Activated T-cell treated with anti-CD3 and anti-CD28 coated beads for 24 hours (primary cell): Measurements from ENCODE around the gene MAGEA3.
"Not testable (repeated sequence)": the region's sequence is repeated elsewhere in the genome, so short reads cannot be mapped to it uniquely, and the experiment has no call there.

Experiments
- DNase-seq: peaks from one replicate; pipeline ENCODE4 v3.0.0-alpha.2; 2020; ENCODE audit warnings: low read depth

MAGEA3 gene, protein sequence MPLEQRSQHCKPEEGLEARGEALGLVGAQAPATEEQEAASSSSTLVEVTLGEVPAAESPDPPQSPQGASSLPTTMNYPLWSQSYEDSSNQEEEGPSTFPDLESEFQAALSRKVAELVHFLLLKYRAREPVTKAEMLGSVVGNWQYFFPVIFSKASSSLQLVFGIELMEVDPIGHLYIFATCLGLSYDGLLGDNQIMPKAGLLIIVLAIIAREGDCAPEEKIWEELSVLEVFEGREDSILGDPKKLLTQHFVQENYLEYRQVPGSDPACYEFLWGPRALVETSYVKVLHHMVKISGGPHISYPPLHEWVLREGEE

DNA sequence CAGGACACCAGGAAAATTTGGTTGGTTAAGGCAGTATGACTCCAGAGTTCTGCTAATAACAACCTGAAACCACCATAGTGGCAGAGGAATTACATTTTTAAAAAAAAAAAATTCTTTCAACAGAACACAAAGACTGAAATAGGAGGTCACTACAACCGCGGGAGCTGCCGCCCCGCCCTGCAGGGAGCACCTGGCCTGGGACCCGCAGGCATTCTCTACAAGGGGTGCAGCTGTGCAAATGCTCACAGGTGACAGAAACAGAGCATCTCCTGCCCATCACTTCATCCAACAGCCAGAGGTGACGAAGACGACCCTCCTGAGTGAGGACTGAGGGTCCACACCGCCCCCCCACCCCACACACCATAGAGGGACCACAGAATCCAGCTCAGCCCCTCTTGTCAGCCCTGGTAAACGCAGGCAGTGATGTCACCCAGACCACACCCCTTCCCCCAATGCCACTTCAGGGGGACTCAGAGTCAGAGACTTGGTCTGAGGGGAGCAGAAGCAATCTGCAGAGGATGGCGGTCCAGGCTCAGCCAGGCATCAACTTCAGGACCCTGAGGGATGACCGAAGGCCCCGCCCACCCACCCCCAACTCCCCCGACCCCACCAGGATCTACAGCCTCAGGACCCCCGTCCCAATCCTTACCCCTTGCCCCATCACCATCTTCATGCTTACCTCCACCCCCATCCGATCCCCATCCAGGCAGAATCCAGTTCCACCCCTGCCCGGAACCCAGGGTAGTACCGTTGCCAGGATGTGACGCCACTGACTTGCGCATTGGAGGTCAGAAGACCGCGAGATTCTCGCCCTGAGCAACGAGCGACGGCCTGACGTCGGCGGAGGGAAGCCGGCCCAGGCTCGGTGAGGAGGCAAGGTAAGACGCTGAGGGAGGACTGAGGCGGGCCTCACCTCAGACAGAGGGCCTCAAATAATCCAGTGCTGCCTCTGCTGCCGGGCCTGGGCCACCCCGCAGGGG is at the start of gene MAGEA3:
TSS of gene MAGEA3 (plus strand) at position 843 of the 980 bp plus-strand sequence. CDS start 2,039 bp downstream, outside the sequence.
- not testable (repeated sequence) for DNase-seq

DNA sequence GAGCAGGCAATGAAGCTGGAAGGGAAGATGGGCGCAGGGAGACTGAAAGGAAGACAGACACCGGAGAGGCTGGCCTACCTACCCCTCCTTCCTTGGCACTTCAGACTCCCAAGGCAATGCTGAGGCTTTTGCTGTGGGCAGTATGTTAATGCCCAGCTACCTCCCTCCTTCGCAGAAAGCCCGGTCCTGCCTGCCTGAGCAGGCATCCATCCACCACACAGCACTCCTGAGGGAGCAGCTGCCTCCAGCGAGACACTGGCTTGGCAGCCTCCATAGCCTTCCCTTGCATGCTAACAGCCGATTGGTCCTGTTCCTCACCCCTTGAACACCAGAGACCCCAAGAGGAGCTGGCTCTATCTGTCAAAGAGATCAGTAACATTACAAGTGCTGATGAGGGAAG is 46.5 kb upstream of the MAGEA3 start:
- DNase-seq: no peak

DNA sequence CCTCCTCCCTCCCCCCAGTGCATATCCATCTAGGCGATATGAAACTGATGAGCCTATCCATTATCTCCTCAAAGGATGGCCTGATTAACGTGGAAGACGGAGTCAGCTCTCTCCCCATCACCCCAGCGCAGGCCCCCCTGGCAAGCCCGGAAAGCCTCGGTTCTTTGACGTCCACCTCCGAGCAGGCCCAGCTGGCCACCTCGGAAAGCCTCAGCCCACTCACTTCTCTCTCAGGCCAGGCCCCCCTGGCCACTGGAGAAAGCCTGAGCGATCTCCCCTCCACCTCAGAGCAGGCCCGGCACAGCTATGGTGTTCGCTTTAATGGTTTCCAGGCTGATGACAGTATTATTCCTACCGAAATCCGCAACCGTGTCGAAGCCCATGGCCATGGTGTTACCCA is 46.1 kb upstream of the MAGEA3 start:
- DNase-seq: no peak

DNA sequence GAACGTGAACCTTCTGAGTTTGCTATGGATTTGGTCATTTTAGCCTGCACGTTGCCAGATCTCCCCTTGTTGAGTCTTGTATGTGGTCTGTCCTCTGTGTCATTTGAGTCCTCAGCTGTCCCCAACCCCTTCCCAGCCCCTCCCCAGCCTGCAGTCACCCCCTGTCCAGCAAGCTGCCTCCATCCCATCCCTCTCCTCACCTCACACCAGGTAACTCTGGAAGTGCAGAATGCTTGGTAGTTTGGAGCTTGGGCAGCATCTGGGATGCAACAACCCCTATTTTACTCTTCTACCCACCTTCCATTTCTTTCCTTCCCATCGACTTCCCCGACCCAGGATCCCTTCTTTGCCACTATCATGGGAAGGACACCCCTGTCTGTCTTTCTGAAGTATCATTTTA is 42.5 kb upstream of the MAGEA3 start:
- no peak for DNase-seq

DNA sequence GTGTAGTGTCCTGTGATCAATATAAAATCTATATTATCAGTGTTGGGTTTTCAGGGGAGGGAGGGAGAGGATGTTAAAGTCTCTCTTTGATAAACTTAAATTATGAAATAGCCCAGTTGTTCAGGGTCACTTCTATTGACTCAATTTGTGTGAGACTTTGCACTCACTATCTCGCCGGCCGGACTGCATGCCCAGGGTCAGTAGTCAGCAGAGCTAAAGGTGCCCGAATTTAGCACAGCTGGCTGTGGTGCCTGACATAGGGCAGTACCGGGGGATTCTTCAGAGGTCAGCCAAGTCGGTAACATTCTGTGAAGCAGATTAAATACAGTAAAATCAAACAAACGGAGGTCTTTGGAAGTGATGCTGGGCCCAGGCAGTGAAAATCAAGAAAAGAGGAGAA is 41.7 kb upstream of the MAGEA3 start:
- DNase-seq: no peak

DNA sequence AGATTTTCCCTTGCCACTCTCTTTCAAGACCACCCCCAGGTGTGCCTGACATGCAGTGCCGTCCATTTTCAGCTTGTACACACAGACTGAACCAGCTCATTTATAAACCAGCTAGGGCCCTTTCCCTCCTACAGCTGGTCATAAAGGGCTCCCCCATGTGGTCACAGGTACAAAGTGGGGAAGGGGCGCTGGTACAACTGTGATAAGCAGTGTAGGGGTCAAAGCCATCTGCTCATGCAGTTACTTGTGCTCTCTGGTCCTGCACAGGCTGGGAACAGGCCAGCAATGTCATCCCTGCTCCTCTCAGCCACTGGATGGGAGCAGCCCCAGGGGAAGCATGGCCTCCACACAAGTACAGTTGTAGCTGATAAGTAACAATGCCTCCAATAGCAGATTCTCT is 40.3 kb upstream of the MAGEA3 start:
- no peak for DNase-seq

DNA sequence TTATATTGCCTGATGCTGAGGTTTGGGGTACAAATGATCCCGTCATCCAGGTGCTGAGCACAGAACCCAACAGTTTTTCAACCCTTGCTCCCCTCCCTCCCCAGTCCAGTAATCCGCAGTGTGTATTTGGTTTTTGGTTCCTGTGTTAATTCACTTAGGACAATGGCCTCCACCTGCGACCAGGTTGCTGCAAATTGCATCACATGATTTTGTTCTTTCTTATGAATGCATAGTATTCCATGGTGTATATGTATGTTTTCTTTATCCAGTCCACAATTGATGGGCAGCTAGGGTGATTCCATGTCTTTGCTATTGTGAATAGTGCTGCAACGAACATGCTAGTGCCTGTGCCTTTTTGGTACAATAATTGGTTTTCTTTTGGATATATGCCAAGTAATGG is 35.5 kb upstream of the MAGEA3 start:
- DNase-seq: no peak

DNA sequence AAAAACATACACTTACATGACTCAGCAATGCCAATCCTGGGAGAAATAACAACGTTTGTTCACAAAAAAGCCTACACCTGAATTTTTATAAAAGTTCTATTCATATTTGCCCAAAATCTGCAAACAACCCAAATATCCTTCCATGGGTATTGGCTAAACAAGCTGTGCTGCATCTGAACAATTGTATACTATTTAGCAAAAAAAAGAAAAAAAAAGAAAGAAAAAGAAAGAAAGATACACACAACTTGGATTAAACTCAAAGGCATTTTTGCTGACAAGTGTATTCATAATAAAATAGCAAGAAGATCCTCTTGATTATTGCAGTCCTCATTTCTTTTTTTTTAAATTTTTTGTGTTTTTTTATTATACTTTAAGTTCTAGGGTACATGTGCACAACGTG is 24.5 kb upstream of the MAGEA3 start:
- no peak for DNase-seq

DNA sequence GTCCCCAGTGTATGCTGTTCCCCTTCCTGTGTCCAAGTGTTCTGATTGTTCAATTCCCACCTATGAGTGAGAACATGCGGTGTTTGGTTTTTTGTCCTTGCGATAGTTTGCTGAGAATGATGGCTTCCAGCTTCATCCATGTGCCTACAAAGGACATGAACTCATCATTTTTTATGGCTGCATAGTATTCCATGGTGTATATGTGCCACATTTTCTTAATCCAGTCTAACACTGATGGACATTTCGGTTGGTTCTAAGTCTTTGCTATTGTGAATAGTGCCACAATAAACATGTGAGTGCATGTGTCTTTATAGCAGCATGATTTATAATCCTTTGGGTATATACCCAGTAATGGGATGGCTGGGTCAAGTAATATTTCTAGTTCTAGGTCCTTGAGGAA is 23.9 kb upstream of the MAGEA3 start:
- not testable (repeated sequence) for DNase-seq

DNA sequence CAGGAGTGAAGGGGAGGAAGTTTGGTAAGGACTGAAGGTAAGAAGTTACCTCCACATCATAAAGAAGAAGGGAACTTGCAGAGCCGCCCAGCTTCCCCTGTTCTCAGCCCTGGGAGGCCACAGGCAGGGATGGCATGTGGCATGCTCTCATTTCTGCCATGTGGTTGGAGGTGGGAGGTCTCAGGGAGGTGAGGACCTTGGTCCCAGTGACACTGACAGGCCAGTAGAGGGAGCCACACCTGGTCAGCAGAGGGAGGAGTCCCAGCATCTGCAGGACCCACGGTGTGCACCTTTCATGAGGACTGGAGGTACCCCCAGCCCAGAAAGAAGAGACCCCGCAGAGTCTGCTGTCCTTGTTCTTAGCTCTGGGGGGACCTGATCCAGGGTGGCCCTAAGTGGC is 17.6 kb upstream of the MAGEA3 start:
- not testable (repeated sequence) for DNase-seq

DNA sequence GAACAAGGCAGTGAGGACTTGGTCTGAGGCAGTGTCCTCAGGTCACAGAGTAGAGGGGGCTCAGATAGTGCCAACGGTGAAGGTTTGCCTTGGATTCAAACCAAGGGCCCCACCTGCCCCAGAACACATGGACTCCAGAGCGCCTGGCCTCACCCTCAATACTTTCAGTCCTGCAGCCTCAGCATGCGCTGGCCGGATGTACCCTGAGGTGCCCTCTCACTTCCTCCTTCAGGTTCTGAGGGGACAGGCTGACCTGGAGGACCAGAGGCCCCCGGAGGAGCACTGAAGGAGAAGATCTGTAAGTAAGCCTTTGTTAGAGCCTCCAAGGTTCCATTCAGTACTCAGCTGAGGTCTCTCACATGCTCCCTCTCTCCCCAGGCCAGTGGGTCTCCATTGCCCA is 1.8 kb downstream of the MAGEA3 start:
- DNase-seq: not testable (repeated sequence)

DNA sequence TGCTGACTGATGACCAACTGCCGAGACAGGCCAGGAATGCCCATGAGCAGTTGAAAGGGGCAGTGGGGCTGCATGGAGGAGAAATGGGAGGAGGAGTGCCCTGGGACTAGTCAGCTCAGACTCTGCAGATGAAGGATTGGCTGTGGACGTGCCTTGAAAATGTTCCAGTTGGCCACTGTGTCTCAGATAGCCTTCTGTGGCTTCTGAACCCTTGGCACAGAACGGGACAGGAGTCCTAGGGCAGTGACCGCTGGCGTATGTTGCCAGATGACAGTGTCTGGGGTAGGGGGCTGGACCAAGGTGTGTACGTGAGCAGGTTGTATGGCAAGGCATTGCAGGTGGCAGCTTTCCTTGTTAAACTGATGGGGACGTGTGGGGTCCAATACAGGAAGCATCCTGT is 7.9 kb downstream of the MAGEA3 start:
- DNase-seq: not testable (repeated sequence)

DNA sequence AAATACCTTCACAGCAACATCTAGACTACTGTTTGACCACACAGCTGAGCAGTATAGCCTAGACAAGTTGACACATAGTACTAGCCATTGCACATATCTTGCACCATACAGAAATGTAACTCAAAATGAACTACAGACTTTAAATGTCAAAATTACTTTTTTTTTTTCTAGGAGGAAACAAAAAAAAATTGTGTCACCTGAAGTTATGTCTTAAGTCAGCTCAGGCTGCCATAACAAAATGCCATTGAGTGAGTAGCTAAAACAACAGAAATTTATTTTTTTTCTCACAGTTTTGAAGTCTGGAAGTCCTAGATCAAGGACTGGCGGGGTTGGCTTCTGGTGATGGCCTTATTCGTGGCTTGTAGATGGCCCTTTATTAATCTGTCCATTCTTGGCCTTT is 10.6 kb downstream of the MAGEA3 start, which contains the start of gene CSAG2:
TSS of gene CSAG2 (minus strand) at position 101 of the 400 bp plus-strand sequence. CDS start 161 bp downstream, outside the sequence.
- DNase-seq: not testable (repeated sequence)

DNA sequence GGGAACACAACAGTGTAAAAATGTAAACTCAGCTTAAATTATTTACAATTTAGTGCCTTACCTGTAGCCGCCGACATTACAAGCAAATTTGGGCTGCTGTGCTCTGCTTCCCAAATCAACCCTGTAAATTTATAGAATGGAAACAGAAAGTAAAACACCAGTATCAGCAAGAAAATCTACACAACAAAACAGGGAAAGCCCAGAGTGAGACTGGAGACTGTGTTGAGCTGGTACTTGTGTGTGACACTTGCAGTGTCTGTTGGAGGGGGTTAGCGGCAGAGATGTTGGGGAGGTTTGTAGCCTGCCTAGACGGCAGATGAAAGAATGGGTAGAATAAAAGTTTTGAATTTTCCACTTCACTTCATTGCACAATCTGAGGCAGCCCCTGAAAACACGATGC is 14.6 kb downstream of the MAGEA3 start:
- DNase-seq: not testable (repeated sequence)

DNA sequence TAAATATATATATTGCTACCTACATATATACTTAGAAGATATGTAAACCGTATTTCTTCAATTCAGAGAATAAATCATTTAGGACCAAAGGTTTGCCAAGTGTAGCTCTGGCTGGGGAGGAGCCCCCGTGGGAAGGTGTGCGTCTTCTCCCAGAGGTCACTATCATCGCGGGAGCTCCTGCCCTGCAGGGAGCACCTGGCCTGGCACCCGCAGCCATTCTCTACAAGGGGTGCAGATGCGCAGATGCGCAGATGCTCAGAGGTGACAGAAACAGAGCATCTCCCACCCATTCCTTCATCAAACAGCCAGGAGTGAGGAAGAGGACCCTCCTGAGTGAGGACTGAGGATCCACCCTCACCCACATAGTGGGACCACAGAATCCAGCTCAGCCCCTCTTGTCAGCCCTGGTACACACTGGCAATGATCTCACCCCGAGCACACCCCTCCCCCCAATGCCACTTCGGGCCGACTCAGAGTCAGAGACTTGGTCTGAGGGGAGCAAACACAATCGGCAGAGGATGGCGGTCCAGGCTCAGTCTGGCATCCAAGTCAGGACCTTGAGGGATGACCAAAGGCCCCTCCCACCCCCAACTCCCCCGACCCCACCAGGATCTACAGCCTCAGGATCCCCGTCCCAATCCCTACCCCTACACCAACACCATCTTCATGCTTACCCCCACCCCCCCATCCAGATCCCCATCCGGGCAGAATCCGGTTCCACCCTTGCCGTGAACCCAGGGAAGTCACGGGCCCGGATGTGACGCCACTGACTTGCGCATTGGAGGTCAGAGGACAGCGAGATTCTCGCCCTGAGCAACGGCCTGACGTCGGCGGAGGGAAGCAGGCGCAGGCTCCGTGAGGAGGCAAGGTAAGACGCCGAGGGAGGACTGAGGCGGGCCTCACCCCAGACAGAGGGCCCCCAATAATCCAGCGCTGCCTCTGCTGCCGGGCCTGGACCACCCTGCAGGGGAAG is 15.5 kb downstream of the MAGEA3 start, which contains the start of gene MAGEA2B:
TSS of gene MAGEA2B (plus strand) at position 814 of the 973 bp plus-strand sequence. CDS start 2,479 bp downstream, outside the sequence.
- not testable (repeated sequence) for DNase-seq

DNA sequence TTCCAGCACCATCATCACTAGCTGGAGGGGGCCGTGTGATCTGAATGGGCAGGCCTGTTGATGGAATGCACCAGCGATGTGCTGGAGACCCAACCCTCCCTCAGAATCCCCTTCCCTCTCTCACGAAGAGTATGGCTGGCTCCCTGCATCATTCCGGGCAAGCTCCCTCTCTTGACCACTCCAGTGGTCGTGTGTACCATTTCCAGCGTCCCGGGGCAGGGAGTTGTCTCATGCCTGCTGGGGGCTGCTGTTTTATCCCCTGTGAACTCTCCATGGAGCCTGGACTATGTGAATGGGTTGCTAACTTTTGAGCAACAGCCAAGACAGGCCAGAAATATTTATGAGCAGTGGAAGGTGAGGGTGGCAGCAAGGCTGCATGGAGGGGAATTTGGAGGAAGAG is 26.8 kb downstream of the MAGEA3 start:
- DNase-seq: no peak

DNA sequence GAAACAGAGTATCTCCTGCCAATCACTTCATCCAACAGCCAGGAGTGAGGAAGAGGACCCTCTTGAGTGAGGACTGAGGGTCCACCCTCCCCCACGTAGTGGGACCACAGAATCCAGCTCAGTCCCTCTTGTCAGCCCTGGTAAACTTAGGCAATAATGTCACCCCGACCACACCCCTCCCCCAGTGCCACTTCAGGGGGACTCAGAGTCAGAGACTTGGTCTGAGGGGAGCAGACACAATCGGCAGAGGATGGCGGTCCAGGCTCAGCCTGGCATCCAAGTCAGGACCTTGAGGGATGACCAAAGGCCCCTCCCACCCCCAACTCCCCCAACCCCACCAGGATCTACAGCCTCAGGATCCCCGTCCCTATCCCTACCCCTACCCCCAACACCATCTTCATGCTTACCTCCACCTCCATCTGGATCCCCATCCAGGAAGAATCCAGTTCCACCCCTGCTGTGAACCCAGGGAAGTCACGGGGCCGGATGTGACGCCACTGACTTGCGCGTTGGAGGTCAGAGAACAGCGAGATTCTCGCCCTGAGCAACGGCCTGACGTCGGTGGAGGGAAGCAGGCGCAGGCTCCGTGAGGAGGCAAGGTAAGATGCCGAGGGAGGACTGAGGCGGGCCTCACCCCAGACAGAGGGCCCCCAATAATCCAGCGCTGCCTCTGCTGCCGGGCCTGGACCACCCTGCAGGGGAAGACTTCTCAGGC is 34.8 kb downstream of the MAGEA3 start, which contains the start of the genes CSAG1 and MAGEA12:
TSS of gene CSAG1 (minus strand) at position 461 of the 715 bp plus-strand sequence. CDS start 1,261 bp downstream, outside the sequence.
TSS of gene MAGEA12 (plus strand) at position 497 of the 715 bp plus-strand sequence. CDS start 2,405 bp downstream, outside the sequence.
- DNase-seq: no peak

DNA sequence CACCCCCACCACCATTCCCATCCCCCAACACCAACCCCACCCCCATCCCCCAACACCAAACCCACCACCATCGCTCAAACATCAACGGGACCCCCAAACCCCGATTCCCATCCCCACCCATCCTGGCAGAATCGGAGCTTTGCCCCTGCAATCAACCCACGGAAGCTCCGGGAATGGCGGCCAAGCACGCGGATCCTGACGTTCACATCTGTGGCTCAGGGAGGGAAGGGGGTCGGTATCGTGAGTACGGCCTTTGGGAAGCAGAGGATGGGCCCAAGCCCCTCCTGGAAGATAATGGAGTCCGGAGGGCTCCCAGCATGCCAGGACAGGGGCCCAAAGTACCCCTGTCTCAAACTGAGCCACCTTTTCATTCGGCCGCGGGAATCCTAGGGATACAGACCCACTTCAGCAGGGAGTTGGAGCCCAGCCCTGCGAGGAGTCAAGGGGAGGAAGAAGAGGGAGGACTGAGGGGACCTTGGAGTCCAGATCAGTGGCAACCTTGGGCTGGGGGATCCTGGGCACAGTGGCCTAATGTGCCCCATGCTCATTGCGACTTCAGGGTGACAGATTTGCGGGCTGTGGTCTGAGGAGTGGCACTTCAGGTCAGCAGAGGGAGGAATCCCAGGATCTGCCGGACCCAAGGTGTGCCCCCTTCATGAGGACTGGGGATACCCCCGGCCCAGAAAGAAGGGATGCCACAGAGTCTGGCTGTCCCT is 35.7 kb downstream of the MAGEA3 start:
- not testable (repeated sequence) for DNase-seq

DNA sequence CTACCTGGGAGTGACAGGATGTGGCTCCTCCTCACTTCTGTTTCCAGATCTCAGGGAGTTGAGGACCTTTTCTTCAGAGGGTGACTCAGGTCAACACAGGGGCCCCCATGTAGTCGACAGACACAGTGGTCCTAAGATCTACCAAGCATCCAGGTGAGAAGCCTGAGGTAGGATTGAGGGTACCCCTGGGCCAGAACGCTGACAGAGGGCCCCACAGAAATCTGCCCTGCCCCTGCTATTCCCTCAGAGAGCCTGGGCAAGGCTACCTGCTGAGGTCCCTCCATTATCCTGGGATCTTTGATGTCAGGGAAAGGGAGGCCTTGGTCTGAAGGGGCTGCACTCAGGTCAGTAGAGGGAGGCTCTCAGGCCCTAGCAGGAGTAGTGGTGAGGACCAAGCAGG is 36.5 kb downstream of the MAGEA3 start:
- DNase-seq: no peak
